Nephron (organoid): ENCODE data around the gene PTRH2.
"Not testable (repeated sequence)": the region's sequence is repeated elsewhere in the genome, so short reads cannot be mapped to it uniquely, and the experiment has no call there.

Source experiments
- H3K27ac Mint-ChIP-seq, 3 experiments: 2 replicates each; pipeline ENCODE4 v1.8.0; 2020; ENCODE audit warnings: mixed read lengths in 3 of 3, mild to moderate bottlenecking in 2 of 3, moderate library complexity in 1 of 3
- H3K27me3 Mint-ChIP-seq: 2 replicates; pipeline ENCODE4 v1.8.0; 2021; ENCODE audit warnings: low read depth, mild to moderate bottlenecking, moderate library complexity, mixed read lengths
- H3K36me3 Mint-ChIP-seq: 2 replicates; pipeline ENCODE4 v1.8.0; 2020; ENCODE audit warnings: low read depth, mixed read lengths
- H3K4me1 Mint-ChIP-seq: 2 replicates; pipeline ENCODE4 v1.8.0; 2020; ENCODE audit warnings: mixed read lengths
- H3K4me3 Mint-ChIP-seq, 3 experiments: 2 replicates each; pipeline ENCODE4 v1.8.0; 2020; ENCODE audit warnings: mild to moderate bottlenecking in 3 of 3, mixed read lengths in 3 of 3, moderate library complexity in 2 of 3
- H3K9me3 Mint-ChIP-seq: 2 replicates; pipeline ENCODE4 v1.8.0; 2020; ENCODE audit warnings: mixed read lengths
- CTCF ChIP-seq, 3 experiments: fragments of 200-600 bp; sonication (generic); IDR thresholded peaks; one replicate each; pipeline ENCODE4 v1.5.0; 2021; ENCODE audit warnings: antibody characterized with exemption in 3 of 3; ENCODE audit not compliant: unreplicated experiment in 3 of 3

The PTRH2 gene

GRCh38 chr17:59707149-59707970, at the start of gene PTRH2, which contains the start of gene VMP1:
Gene PTRH2 (minus strand): TSS chr17:59707430. CDS start chr17:59697978, 9,452 bp downstream.
Gene VMP1 (plus strand): TSS chr17:59707654. CDS start chr17:59731447, 23,793 bp downstream.
- TF ChIP-seq CTCF (IDR thresholded peaks at IDR 0.05; ENCODE audit: unreplicated experiment in 3 of 3) = no peak
- Mint-ChIP-seq H3K27ac (peak within 1 kb of the TSS; percentile 95 to 97 (median 96)), H3K4me3 (peak within 1 kb of the TSS; percentile 94 to 97 (median 96)), H3K4me1 (peaks cover 40% of the 10 kb centered on the region), H3K27me3 (no peaks in the 10 kb centered on the region), H3K9me3 (no peaks in the 10 kb centered on the region), H3K36me3 (peaks cover 12% of the 10 kb centered on the region)

GRCh38 chr17:59756236-59756818, 49.1 kb upstream of the PTRH2 start:
- no peak overlapping the region for H3K4me3 Mint-ChIP-seq
- peaks cover 26% of the 10 kb centered on the region for H3K36me3 Mint-ChIP-seq
- H3K27me3 Mint-ChIP-seq = no peaks in the 10 kb centered on the region
- TF ChIP-seq CTCF (IDR thresholded peaks at IDR 0.05; ENCODE audit: unreplicated experiment in 3 of 3) = no peak
- H3K27ac Mint-ChIP-seq = peak overlapping the region; percentile 83 to 95 (median 94)
- H3K4me1 Mint-ChIP-seq = peaks cover 26% of the 10 kb centered on the region
- H3K9me3 Mint-ChIP-seq = peaks cover 4% of the 10 kb centered on the region

GRCh38 chr17:59755069-59755468, 47.8 kb upstream of the PTRH2 start:
- not testable (repeated sequence) for H3K4me3 Mint-ChIP-seq, H3K27me3 Mint-ChIP-seq, H3K9me3 Mint-ChIP-seq
- Mint-ChIP-seq H3K36me3 (peaks cover 18% of the 10 kb centered on the region), H3K4me1 (peaks cover 24% of the 10 kb centered on the region), H3K27ac (peak overlapping the region; percentile 82 to 95 (median 94))

GRCh38 chr17:59754552-59754951, 47.3 kb upstream of the PTRH2 start:
- H3K27me3 Mint-ChIP-seq = no peaks in the 10 kb centered on the region
- peaks cover 13% of the 10 kb centered on the region for H3K36me3 Mint-ChIP-seq
- H3K4me3 Mint-ChIP-seq = peak overlapping the region in 2 of 3 experiments; percentile 8 to 26
- peak overlapping the region; percentile 82 to 85 (median 83) for H3K27ac Mint-ChIP-seq
- TF ChIP-seq CTCF (IDR thresholded peaks at IDR 0.05; ENCODE audit: unreplicated experiment in 3 of 3) = no peak
- peaks cover 3% of the 10 kb centered on the region for H3K9me3 Mint-ChIP-seq
- peaks cover 24% of the 10 kb centered on the region for H3K4me1 Mint-ChIP-seq

GRCh38 chr17:59753522-59754467, 46.6 kb upstream of the PTRH2 start:
- no peaks in the 10 kb centered on the region for H3K9me3 Mint-ChIP-seq
- no peaks in the 10 kb centered on the region for H3K27me3 Mint-ChIP-seq
- H3K36me3 Mint-ChIP-seq = peaks cover 8% of the 10 kb centered on the region
- H3K4me1 Mint-ChIP-seq = peaks cover 24% of the 10 kb centered on the region
- H3K27ac Mint-ChIP-seq = peak overlapping the region; percentile 85 to 94 (median 87)
- H3K4me3 Mint-ChIP-seq = peak overlapping the region in 2 of 3 experiments; percentile 34 to 52
- TF ChIP-seq CTCF (IDR thresholded peaks at IDR 0.05; ENCODE audit: unreplicated experiment in 3 of 3) = peak; percentile 68 to 78 (median 73)
